Measurements from ENCODE around the gene PARP11.
A peak's percentile ranks its signal among the peaks of the same experiment; 100 is the strongest.

PARP11 gene

GRCh38 chr12:3816266-3816665 lies 56.9 kb downstream of the PARP11 start:
- DNase-seq = no peak

- no peak for DNase-seq
Observed at GRCh38 chr12:3815094-3815766, 58.0 kb downstream of the PARP11 start.

- no peak for DNase-seq
Observed at GRCh38 chr12:3810540-3810939, 62.7 kb downstream of the PARP11 start.

- DNase-seq = no peak
Observed at GRCh38 chr12:3810016-3810370, 63.2 kb downstream of the PARP11 start.

GRCh38 chr12:3809357-3810015 lies 63.7 kb downstream of the PARP11 start:
- no peak for DNase-seq

GRCh38 chr12:3805077-3805476 lies 68.1 kb downstream of the PARP11 start:
- DNase-seq = no peak

GRCh38 chr12:3803865-3804472 lies 69.2 kb downstream of the PARP11 start:
- peak; percentile 18 for DNase-seq

- DNase-seq = no peak
Observed at GRCh38 chr12:3802721-3803120, 70.5 kb downstream of the PARP11 start.

- DNase-seq = no peak
Observed at GRCh38 chr12:3797531-3798048, 75.6 kb downstream of the PARP11 start.

GRCh38 chr12:3795492-3796133 lies 77.6 kb downstream of the PARP11 start:
- DNase-seq = no peak

GRCh38 chr12:3795066-3795465 lies 78.1 kb downstream of the PARP11 start:
- DNase-seq = no peak

- DNase-seq = no peak
Observed at GRCh38 chr12:3792623-3793288, 80.4 kb downstream of the PARP11 start.

- DNase-seq = no peak
Observed at GRCh38 chr12:3791256-3791874, 81.8 kb downstream of the PARP11 start.

- DNase-seq = no peak
Observed at GRCh38 chr12:3790642-3791041, 82.6 kb downstream of the PARP11 start.

- DNase-seq = no peak
Observed at GRCh38 chr12:3789838-3790237, 83.4 kb downstream of the PARP11 start.

GRCh38 chr12:3777206-3777809 lies 95.9 kb downstream of the PARP11 start:
- no peak for DNase-seq

- no peak for DNase-seq
Observed at GRCh38 chr12:3775385-3776035, 97.7 kb downstream of the PARP11 start.

GRCh38 chr12:3772380-3772779 lies 100.8 kb downstream of the PARP11 start:
- no peak for DNase-seq

- DNase-seq = no peak
Observed at GRCh38 chr12:3771853-3772252, 101.3 kb downstream of the PARP11 start.

GRCh38 chr12:3770891-3771290 lies 102.3 kb downstream of the PARP11 start:
- DNase-seq = no peak

- DNase-seq = no peak
Observed at GRCh38 chr12:3768911-3769447, 104.2 kb downstream of the PARP11 start.

All from NCI-H1048 (cell line).